HepG2 (cell line): ENCODE results near the gene CCNYL1. TPM values are rescaled to one million over a fixed set of nuclear protein-coding genes. Genes with fewer than 3 reads are reported as not detected.
A peak's percentile ranks its signal among the peaks of the same experiment; 100 is the strongest.

Experiments
- HNRNPLL ChIP-seq: fragments of 200-400 bp; formaldehyde crosslinking; IDR thresholded peaks from 2 replicates; pipeline ENCODE4 v1.6.1; 2017; ENCODE audit warnings: mild to moderate bottlenecking, low read depth, low read length; ENCODE audit not compliant: poor library complexity, severe bottlenecking
- KLF12 ChIP-seq: sonication (generic); formaldehyde crosslinking; IDR thresholded peaks from 2 replicates; pipeline ENCODE4 v1.4.0; 2020; ENCODE audit warnings: missing genetic modification reagents, borderline replicate concordance
- NR2C2 ChIP-seq: sonication (generic); formaldehyde crosslinking; IDR thresholded peaks from 2 replicates; pipeline ENCODE4 v1.4.0; 2020; ENCODE audit warnings: missing genetic modification reagents, mild to moderate bottlenecking, moderate library complexity, borderline replicate concordance
- SETDB1 ChIP-seq: sonication (generic); formaldehyde crosslinking; IDR thresholded peaks from 2 replicates; pipeline ENCODE4 v1.5.1; 2020; ENCODE audit warnings: missing genetic modification reagents, mild to moderate bottlenecking, borderline replicate concordance
- WIZ ChIP-seq: sonication (generic); formaldehyde crosslinking; IDR thresholded peaks from 2 replicates; pipeline ENCODE4 v1.5.1; 2020; ENCODE audit warnings: mild to moderate bottlenecking, missing genetic modification reagents
- ZBTB20 ChIP-seq: sonication (generic); formaldehyde crosslinking; IDR thresholded peaks from 2 replicates; pipeline ENCODE4 v1.8.1; 2023; ENCODE audit warnings: missing genetic modification reagents, low read depth, mild to moderate bottlenecking, borderline replicate concordance
- ZNF589 ChIP-seq: sonication (generic); formaldehyde crosslinking; conservative IDR thresholded peaks from 2 replicates; pipeline ENCODE4 v1.8.0; 2022; ENCODE audit warnings: mild to moderate bottlenecking, moderate library complexity, missing genetic modification reagents
- ZNF605 ChIP-seq: sonication (generic); formaldehyde crosslinking; IDR thresholded peaks from 2 replicates; pipeline ENCODE4 v1.8.0; 2022; ENCODE audit warnings: mild to moderate bottlenecking, missing genetic modification reagents
- ZSCAN21 ChIP-seq: sonication (generic); formaldehyde crosslinking; IDR thresholded peaks from 2 replicates; pipeline ENCODE4 v1.8.0; 2022; ENCODE audit warnings: mild to moderate bottlenecking, missing genetic modification reagents, moderate library complexity, borderline replicate concordance
- polyA plus RNA-seq, 8 experiments: library from polyadenylated mRNA; depleted of rRNA in 3 of 8; stranded (reverse) in 7 of 8; unstranded in 1 of 8; fragments of >200 nt; fragmentation: Illumina TruSeq in 4 of 8; extraction: Trizol in 4 of 8; gene quantifications; 2 replicates each; pipeline versions ENCODE4 v1.2.1 to v1.2.3, GENCODE V29; 2011 to 2016; ENCODE audit warnings: low read depth in 4 of 8, missing spikeins in 1 of 8, mixed read lengths in 1 of 8; ENCODE audit not compliant: insufficient read depth in 1 of 8
- total RNA-seq, 5 experiments: library from RNA; depleted of rRNA; stranded (reverse); fragments of >200 nt; fragmentation: Illumina TruSeq; extraction: Trizol; gene quantifications; 2 replicates each; pipeline ENCODE4 v1.2.3, GENCODE V29; 2016; ENCODE audit warnings: low read depth in 1 of 5
- TF ChIP-seq, protein P1 (sequence below): sonication (generic); formaldehyde crosslinking; conservative IDR thresholded peaks from 2 replicates; pipeline ENCODE4 v1.8.1; 2023; ENCODE audit warnings: missing genetic modification reagents
- TF ChIP-seq, protein P2 (sequence below), 2 experiments: fragments of 450-650 bp in 1 of 2; sonication (generic) in 1 of 2; formaldehyde crosslinking in 1 of 2; IDR thresholded peaks; 2 replicates each; pipeline versions ENCODE4 v1.6.1 to v1.8.0; 2016 to 2022; ENCODE audit warnings: antibody characterized with exemption in 1 of 2, mild to moderate bottlenecking in 1 of 2, missing genetic modification reagents in 1 of 2
- TF ChIP-seq, protein P3 (sequence below): sonication (generic); formaldehyde crosslinking; IDR thresholded peaks from 2 replicates; pipeline ENCODE4 v1.8.0; 2022; ENCODE audit warnings: mild to moderate bottlenecking, missing genetic modification reagents; ENCODE audit not compliant: insufficient replicate concordance

The CCNYL1 gene
- total and polyA plus RNA-seq, 2 of the 13 experiments (the other 11 are each of a cell fraction or from before 2014, with no cell fraction given), result 12.5 to 16.2 TPM

DNA sequence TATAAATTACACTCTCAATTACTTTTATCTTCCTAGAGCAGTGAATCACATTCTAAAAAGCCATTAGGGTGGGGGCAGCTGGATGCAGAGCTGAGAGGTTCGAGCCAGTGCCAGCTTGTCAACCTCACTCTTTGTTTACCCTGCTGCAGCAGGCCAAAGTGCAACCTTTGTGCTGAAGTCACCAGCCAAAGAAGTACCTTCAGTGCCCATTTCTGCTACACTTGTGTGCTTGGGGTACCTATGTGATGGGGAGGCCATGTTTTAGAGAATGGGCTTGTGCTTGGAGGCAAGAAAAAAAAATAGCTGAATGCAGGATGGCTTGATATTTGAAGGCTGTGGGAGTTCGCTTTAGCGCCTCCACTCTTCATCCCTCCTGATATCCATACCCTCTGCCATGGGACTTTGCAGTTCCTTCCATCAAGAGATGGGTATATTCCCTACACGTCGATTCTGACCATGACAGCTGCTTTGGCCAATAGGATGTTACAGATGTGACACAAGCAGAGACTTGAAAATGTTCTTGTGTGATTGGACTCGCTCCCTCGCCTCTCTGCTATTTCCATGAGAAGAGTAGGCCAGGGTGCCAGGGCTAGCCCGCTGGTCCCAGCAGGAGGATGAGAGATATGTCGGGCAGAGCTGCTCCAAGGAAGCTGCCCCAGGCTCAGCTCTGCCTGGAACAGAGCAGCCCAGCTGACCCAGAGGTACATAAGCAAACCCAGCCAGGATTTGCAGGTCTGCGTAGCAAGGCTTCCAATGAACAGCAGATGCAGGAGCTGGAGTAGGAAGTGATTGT lies 71.0 kb downstream of the CCNYL1 start (continued):
- TF ChIP-seq, protein P1, sequence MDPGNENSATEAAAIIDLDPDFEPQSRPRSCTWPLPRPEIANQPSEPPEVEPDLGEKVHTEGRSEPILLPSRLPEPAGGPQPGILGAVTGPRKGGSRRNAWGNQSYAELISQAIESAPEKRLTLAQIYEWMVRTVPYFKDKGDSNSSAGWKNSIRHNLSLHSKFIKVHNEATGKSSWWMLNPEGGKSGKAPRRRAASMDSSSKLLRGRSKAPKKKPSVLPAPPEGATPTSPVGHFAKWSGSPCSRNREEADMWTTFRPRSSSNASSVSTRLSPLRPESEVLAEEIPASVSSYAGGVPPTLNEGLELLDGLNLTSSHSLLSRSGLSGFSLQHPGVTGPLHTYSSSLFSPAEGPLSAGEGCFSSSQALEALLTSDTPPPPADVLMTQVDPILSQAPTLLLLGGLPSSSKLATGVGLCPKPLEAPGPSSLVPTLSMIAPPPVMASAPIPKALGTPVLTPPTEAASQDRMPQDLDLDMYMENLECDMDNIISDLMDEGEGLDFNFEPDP, result no peak
- TF ChIP-seq SETDB1 (CRISPR knock-in tag) (no peak), HNRNPLL (no peak), WIZ (CRISPR knock-in tag) (no peak), NR2C2 (CRISPR knock-in tag) (0 out of 2 replicates have a peak, but pooled peaks have one; percentile 16), ZNF605 (peak; percentile 12; the same call in 1 of the 2 replicates), ZSCAN21 (CRISPR knock-in tag) (0 out of 2 replicates have a peak, but pooled peaks have one; percentile 53), ZBTB20 (no peak), ZNF589 (CRISPR knock-in tag) (no peak), KLF12 (CRISPR knock-in tag) (no peak)
- TF ChIP-seq, protein P2, sequence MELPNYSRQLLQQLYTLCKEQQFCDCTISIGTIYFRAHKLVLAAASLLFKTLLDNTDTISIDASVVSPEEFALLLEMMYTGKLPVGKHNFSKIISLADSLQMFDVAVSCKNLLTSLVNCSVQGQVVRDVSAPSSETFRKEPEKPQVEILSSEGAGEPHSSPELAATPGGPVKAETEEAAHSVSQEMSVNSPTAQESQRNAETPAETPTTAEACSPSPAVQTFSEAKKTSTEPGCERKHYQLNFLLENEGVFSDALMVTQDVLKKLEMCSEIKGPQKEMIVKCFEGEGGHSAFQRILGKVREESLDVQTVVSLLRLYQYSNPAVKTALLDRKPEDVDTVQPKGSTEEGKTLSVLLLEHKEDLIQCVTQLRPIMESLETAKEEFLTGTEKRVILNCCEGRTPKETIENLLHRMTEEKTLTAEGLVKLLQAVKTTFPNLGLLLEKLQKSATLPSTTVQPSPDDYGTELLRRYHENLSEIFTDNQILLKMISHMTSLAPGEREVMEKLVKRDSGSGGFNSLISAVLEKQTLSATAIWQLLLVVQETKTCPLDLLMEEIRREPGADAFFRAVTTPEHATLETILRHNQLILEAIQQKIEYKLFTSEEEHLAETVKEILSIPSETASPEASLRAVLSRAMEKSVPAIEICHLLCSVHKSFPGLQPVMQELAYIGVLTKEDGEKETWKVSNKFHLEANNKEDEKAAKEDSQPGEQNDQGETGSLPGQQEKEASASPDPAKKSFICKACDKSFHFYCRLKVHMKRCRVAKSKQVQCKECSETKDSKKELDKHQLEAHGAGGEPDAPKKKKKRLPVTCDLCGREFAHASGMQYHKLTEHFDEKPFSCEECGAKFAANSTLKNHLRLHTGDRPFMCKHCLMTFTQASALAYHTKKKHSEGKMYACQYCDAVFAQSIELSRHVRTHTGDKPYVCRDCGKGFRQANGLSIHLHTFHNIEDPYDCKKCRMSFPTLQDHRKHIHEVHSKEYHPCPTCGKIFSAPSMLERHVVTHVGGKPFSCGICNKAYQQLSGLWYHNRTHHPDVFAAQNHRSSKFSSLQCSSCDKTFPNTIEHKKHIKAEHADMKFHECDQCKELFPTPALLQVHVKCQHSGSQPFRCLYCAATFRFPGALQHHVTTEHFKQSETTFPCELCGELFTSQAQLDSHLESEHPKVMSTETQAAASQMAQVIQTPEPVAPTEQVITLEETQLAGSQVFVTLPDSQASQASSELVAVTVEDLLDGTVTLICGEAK (IDR thresholded peaks at IDR 0.05), result no peak
- TF ChIP-seq, protein P2 (CRISPR knock-in tag; IDR thresholded peaks at IDR 0.05), result 0 out of 2 replicates have a peak, but pooled peaks have one; percentile 14
- TF ChIP-seq, protein P3, sequence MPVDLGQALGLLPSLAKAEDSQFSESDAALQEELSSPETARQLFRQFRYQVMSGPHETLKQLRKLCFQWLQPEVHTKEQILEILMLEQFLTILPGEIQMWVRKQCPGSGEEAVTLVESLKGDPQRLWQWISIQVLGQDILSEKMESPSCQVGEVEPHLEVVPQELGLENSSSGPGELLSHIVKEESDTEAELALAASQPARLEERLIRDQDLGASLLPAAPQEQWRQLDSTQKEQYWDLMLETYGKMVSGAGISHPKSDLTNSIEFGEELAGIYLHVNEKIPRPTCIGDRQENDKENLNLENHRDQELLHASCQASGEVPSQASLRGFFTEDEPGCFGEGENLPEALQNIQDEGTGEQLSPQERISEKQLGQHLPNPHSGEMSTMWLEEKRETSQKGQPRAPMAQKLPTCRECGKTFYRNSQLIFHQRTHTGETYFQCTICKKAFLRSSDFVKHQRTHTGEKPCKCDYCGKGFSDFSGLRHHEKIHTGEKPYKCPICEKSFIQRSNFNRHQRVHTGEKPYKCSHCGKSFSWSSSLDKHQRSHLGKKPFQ (CRISPR knock-in tag), result no peak
